A549 treated with dexamethasone at 1 μM for 4 hours (cell line): ENCODE data around the gene CPB2. TPM values are rescaled to one million over a fixed set of nuclear protein-coding genes. Genes with fewer than 3 reads are reported as not detected.

ENCODE experiments used
- total RNA-seq: library from RNA; stranded (reverse); fragments of 200-300 nt; extraction: Qiagen RNA extraction; gene quantifications from 5 replicates; pipeline ENCODE4 v1.2.3, GENCODE V29; 2022

Gene CPB2, protein sequence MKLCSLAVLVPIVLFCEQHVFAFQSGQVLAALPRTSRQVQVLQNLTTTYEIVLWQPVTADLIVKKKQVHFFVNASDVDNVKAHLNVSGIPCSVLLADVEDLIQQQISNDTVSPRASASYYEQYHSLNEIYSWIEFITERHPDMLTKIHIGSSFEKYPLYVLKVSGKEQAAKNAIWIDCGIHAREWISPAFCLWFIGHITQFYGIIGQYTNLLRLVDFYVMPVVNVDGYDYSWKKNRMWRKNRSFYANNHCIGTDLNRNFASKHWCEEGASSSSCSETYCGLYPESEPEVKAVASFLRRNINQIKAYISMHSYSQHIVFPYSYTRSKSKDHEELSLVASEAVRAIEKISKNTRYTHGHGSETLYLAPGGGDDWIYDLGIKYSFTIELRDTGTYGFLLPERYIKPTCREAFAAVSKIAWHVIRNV
- 0.06 to 0.11 TPM (median 0.08 TPM) in 3 of 5 replicates, not detected in the others for total RNA-seq

DNA sequence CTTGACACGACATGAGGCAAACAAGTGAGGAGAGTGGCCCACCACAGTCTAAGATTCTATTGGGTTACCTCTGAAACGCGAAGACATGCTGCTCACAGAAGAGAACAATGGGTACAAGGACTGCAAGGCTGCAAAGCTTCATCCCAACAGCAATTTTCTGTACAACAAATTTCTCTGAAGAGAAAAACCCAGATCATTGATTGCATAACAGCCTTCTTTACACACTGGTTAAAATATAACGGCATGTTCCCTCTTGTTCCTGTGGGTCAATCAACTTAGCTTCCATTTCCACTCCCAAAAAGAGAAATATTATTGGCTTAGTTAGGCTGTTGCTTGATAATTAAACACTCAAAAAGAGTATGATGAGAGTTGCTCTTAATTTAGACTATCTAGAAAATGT is at the start of gene CPB2:
Gene CPB2 (minus strand): TSS at position 166 of the 400 bp plus-strand sequence. CDS start 24 bp downstream, at position 142.

DNA sequence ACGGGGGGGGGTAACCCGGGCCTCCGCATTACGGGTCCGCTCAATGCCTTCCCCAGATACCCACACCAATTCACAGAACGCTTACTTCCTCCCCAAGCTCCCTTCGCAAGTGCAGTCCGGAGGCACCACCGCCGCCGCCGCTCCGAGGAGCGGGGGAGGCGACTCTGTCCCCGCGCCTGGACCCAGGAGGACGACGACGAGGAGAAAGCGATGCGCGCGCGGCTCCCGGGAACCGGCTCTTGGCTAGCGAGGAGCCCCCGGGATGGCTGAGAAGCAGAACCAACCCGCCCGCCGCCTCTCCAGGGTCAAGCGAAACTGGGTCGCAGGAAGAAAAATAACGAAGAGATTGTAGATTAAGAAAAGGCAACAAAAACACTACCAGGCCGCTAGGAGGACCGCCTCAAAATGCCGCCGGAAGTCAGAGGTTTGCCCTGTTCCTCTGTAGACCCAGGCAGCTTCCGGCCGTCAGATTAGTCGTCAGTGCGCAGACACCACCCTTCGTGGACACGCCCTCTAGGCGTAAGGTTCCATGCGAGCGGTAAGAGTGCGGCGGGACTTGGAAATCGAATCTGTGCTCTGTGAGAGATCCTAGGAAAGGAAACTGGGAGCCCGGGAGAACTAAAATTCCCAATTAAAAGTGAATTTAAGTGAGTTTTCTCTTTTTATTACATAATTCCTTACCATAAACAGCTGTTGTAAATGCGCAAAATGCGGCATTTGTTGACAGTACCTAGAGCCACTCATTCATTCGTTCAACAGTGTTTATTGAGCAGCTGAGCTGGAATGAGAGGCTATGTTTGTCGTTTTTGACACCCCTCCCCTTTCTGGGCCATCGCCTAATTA is 52.3 kb downstream of the CPB2 start, which contains the start of gene ZC3H13:
Gene ZC3H13 (minus strand): TSS at position 428 of the 843 bp plus-strand sequence. CDS start 7,239 bp downstream, outside the sequence.

Other genes with a start within 250 kb of the CPB2 start
- gene ZC3H13, start 52.3 kb downstream of the CPB2 start, total RNA-seq: 13.7 to 21.2 TPM (median 17.9 TPM) in 5 replicates
- gene LCP1, start 77.1 kb upstream of the CPB2 start, total RNA-seq: 0.13 to 0.30 TPM (median 0.15 TPM) in 5 replicates
- not detected in 5 replicates for gene LRRC63, start 106.9 kb upstream of the CPB2 start, total RNA-seq